Right forelimb (tissue), 1 donor: ENCODE results near the gene DNAAF2.
"Not testable (repeated sequence)": the region's sequence is repeated elsewhere in the genome, so short reads cannot be mapped to it uniquely, and the experiment has no call there.

Experiments used
- DNase-seq: peaks from one replicate; pipeline ENCODE4 v3.0.0-alpha.2; 2018

The DNAAF2 gene

DNA sequence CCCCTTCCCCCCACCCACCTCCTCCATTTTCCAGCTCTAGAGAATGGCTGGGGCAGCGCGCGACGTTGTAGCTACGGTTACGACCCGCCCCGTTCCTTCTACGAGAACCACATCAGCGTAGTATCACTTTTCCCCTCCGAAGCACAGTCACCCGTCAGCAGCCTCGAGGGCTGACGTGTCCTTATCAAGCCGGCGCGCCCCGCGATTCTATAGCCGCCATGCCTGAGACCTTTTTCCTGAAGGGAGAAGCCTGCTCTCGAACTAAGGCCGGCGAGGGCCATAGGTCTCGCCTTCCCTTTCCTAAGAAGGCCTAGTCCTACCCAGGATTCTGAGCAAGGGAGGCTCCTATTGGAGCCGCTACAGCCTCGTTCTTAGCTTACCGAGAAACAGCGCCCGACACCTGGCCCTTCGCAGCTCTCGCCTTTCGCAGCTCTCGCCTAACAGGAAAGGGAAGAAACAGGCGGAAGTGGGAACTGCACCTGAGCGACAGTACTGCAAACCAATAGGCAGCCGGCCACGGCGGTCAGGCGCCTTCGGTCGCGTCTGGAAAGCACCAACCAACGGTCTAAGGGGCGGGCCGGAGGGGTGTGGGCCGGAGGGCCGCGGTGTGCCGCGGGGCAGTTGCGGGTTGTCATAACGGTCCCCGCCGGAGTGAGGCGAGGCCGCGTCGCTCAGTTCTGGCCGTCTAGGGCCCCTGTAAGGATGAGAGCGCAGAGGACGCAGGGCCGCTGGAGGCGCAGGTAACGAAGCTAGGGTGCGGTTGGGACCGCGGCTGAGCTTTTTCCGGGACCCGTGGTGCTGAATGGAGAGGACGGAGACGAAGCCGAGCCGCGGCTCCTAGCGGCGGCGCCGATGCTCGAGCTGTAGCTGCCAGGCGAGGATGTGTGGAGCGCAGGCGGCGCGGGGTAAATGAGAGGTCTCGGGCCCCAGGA, 14.6 kb downstream of the DNAAF2 start, which contains the start of the genes MGAT2 and RPL36AL:
Gene MGAT2, plus strand, starts transcription at position 618 of the 932 bp plus-strand sequence. CDS start 470 bp downstream, outside the sequence.
Gene RPL36AL, minus strand, starts transcription at position 445 of the 932 bp plus-strand sequence. CDS start 1,522 bp downstream, outside the sequence.
- DNase-seq, result peak; percentile 98

DNA sequence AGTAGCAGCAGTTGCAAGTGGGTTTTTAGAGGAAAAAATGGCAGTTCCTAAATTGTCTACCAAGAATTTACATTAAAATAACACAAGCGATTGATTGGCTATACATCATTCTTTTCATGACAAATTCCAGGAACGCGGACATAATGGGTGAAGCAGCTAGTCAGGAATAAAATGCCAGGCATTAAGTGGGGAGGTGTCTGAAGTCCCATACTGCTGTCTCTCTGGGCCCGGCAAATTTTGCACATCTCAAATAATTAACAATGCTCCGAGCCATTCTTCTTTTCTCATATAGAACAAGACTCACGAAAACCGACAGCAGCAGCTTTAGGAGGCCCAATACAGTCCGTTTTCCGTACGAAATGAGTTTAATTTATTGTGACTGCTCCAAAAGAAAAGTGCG, 15.3 kb downstream of the DNAAF2 start:
- no peak for DNase-seq

DNA sequence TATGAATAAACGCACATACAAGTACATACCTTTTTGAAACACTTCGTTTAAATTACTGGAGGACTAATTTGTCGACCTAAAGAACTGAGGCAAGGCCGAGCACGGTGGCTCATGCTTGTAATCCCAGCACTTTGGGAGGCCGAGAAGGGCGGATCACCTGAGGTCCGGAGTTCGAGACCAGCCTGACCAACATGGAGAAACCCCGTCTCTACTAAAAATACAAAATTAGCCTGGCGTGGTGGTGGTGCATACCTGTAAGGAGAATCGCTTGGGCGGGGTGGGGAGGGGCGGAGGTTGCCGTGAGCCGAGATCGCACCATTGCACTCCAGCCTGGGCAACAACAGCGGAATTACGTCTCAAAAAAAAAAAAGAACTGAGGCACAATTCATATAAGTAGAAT, 15.8 kb downstream of the DNAAF2 start:
- not testable (repeated sequence) for DNase-seq

DNA sequence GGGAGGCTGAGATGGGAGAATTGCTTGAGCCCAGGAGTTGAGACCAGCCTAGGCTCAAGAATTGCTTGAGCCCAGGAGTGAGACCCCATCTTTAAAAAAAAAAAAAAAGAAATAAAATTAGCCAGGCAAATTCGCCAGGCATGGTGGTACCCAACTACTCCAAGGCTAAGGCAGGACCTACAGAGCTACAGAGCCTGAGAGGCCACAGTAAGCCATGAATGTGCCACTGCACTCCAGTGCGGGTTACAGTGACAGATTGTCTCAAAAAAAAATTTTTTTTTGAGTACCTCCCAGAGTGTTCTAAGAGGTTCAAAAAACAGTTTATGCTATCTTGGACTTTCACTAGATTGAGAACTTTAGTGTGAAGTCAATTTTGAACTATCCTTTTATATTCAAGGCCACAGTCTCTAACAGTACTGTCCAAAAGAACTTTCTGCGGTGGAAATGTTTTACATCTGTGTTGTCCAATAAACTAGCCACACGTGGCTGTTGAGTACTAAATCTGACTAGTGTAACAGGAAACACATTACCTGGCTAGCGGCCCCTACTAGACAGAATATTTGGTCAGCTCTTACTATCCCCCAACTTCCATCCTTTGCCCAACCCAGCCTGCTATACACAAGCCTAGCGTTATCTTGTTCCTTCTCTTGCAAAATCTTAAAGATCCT, 17.1 kb downstream of the DNAAF2 start:
- DNase-seq, result no peak

DNA sequence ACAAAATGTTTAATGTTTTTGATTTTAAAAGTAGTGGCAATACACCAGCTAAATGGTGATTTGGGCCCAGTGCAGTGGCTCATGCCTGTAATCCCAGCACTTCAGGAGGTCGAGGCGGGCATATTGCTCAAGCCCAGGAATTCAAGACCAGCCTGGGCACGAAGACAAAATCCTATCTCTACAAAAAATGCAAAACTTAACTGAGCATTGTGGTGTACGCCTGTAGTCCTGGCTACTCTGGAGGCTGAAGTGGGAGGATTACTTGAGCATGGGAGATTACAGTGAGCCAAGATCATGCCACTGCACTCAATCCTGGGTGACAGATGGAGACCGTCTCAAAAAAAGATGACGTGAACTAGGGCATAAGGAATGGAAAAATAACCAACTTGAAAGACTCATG, 19.3 kb downstream of the DNAAF2 start:
- DNase-seq, result no peak

DNA sequence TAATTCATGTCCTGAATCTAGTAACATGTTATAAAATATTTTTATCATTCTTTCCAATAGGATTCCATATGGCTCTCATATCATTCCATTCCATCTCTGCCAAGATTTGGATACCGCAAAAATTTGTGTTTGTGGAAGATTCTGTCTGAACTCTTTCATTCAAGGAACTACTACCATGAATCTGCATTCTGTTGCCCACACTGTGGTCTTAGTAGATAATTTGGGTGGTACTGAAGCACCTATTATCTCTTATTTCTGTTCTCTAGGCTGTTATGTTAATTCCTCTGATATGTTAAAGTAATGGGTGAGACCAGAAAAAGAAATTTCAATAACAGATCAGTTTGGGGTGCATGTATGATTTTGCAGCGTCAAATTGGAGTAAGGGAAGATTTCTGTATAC, 20.8 kb downstream of the DNAAF2 start:
- DNase-seq, result no peak

DNA sequence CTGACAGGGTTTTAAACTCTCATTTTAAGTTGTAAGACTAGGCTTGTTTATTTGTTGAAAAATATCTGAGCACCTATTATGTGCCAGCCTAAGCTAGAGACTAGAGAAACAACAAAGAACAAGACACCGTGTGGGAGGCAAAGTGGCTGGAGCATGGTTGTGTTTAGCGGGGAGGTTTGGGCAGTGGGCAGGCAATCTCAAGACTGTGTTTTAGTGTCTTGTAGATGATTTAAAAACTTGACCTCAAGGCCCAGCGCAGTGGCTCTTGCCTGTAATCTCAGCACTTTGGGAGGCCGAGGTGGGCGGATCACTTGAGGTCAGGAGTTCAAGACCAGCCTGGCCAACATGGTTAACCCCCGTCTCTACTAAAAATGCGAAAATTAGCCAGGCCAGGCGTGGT, 22.4 kb downstream of the DNAAF2 start:
- DNase-seq, result no peak

DNA sequence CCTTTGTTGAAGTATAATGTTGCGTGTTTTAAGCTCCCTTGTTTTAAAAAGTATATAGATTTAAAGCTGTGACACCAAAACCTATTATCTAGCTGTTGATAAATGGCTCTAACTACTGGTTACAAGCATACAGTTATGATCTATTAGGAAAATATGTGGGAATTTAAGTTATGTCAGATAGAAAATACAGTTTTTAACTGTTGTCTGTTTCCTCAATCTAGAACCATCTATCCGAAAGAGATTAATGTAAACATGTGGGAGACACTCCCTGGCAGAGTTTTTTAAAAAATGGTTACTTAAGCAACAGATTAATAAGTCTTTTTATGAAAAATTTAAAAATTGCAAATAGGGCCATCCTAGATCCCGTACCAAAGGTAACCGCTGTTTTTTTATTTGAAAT, 22.8 kb downstream of the DNAAF2 start:
- DNase-seq, result no peak

DNA sequence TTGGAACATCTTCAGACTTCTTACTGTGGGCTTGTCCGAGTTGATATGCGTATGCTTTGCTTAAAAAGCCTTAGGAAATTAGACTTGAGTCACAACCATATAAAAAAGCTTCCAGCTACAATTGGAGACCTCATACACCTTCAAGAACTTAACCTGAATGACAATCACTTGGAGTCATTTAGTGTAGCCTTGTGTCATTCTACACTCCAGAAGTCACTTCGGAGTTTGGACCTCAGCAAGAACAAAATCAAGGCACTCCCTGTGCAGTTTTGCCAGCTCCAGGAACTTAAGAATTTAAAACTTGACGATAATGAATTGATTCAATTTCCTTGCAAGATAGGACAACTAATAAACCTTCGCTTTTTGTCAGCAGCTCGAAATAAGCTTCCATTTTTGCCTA, 27.5 kb downstream of the DNAAF2 start:
- DNase-seq, result no peak

DNA sequence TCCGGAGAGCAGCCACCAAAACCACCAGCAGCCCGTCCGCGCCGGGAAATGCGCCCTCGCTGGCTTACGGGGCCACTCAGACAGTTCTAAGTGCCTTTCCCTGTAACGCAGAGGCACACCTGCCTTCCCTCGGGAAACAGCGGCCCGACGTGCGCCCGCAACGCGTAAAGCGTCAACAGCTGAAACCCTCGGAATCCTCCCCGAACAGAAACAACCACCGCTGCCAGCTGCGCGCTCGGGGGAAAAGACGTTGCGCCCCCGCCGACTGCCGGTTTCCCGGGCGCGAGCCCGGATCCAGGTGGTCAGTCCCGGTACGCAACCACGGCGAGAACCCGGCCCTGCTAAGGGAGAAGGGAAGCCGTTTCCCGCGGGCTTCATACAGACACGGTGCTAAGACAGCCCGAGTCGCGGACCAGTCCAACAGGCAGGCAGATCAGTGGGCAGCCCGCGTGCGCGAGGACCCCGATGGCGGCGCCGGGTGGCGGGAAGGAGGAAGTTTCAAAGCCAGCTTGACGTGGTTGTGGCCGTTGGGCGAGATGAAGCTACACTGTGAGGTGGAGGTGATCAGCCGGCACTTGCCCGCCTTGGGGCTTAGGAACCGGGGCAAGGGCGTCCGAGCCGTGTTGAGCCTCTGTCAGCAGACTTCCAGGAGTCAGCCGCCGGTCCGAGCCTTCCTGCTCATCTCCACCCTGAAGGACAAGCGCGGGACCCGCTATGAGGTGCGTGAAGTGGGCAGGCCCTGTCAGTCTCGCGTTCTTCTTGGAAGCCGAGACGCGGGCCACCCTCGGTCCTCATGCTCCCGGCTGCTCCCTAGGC, 36.4 kb downstream of the DNAAF2 start, which contains the start of gene LRR1:
Gene LRR1, plus strand, starts transcription at position 456 of the 816 bp plus-strand sequence. Its CDS starts 81 bp downstream, at position 537.
- peak; percentile 97 for DNase-seq

DNA sequence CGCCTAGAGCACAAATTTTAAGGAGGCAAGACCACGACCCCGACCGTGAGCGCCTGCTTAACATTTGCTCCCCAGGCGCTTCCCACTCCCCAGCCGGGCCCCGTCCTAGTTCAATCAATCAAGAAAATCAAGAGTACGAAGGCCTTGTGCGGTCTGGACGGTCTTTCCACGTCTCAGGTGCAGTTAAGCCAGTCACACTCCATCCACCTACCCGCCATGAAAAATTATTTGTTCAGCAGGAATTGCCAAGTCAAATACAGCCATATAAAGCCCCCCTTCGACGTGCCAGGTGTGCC, 36.9 kb downstream of the DNAAF2 start:
- DNase-seq, result no peak

DNA sequence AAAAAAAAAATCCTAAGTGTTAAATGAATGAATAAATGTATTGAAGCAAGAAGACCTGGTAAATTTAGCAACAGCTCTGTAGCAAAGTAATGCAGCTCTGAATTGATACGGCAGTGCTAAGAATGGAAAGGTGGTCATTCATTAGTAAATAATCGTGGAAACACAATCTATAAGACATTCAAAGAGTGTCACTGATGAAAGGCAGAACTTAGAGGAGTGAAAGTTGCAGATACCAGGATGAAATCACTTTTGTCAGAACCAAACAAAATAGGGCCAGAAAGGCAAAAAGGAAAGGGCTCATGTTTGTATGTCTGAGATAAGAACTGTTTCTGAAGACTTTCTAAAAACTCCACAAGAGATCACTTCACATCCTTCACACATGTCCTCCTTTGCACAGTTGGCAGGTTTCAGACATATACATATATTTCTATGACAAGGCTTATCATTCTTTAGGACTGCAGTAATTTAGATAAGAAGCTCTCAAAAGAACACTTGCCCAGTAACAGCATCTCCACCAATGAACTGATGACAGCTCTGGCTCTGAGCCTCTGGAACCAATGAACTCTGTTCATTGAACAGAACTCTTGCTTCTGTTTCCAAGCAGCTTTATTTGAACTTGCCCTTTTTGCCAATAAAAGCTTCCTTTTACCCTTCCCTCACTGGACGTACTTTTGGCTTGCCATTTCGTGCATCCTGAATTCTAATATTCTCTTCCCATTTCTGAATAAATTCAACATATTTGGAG, 40.5 kb downstream of the DNAAF2 start:
- no peak for DNase-seq

DNA sequence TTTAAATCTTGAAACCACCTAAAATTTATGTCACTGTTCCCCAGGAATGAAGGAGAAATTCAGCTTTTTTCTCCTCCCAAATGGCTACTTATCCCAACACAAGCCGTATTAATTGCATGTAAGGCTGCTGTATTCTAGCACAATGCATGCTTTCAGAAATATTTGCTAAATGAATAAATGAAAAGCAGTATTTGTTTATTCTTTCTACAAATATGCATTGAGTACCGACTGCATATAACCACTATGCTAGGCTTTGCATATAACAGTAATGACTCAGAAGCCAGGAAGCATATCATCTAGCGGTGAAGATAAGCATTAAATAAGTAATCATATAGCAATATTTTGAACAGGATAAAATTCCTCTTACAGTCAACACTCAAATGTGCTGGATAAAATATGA, 42.0 kb downstream of the DNAAF2 start:
- DNase-seq, result no peak

DNA sequence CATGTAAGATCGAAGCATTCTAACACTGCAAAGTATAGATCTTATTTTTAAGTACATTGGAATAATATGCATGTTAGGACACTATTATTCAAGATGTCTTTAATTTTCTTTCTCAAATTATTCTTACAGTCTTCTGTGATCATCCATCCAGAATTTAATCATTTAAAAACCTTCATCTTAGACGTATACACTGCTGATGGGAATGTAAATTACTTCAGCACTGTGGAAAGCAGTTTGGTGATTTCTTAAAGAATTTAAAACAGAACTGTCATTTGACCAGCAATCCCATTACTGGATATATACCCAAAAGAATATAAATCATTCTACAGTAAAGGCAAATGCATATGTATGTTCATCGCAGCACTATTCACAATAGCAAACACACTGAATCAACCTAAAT, 45.7 kb downstream of the DNAAF2 start:
- no peak for DNase-seq

DNA sequence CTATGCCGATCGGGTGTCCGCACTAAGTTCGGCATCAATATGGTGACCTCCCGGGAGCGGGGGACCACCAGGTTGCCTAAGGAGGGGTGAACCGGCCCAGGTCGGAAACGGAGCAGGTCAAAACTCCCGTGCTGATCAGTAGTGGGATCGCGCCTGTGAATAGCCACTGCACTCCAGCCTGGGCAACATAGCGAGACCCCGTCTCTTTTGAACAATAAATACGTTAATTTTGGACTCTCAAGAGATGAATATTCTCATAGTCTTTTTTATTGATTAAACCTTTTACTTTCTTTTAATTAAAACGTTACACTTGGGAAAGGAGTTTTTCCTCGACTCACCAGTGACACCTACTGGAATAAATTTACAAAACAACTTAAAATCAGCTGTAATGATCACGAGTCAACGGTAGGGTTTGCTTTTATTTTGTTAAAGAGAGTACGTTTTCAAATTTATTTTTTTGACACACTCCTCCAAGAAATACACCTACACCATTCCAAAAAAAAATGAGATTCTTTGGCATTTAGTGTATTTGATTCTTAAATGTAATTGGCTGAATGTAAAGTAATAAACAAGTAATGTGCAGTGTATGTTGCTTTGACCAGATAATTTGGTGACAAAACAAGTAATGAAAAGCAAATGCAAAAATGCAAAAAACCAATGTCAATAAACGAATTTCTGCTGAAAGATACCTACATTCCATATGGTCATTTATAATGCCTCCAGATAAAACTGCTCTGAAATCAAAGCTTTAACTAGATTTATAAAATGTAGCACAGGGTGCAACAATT, 48.2 kb downstream of the DNAAF2 start:
- DNase-seq, result no peak

DNA sequence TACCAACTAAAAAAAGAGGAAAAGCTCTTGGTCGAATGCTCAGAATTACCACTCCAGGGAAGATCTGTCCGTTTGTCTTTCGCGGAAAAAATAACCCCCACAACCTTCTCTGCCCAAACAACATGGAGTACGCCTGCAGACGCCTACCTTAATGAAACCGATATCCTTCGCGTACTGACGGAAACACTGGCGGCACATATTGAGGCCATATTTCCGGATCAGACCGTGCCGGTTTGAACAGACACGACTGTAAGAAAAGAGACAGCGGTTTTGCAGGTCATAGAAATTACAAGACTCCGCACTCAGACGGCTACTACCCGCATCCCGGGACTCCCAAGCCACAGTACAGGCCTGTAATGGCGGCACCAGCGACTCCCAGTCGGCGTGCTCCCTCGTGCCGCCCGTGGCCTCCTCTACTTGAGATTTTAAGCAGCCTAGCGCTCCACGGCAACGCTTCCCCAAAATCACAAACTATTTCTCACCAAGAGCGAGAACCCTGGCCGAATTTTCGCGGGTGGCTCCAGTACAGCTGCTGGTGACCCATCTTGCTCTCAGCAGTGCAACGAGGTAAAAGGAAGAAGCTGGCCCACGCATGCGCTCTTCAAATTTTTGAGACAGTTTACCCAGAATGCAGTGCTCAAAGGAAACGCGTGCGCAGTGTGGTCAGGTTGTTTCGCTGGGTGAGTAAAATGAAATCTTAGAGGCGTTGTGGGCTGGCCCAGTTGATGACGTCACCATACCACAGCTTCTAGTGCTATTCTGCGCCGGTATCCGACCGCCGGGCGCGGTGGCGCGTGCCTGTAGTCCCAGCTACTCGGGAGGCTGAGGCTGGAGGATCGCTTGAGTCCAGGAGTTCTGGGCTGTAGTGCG, 49.0 kb downstream of the DNAAF2 start, which contains the start of gene RPS29:
Gene RPS29, minus strand, starts transcription at position 578 of the 870 bp plus-strand sequence. Its CDS starts 34 bp downstream, at position 544.
- peak; percentile 99 for DNase-seq

DNA sequence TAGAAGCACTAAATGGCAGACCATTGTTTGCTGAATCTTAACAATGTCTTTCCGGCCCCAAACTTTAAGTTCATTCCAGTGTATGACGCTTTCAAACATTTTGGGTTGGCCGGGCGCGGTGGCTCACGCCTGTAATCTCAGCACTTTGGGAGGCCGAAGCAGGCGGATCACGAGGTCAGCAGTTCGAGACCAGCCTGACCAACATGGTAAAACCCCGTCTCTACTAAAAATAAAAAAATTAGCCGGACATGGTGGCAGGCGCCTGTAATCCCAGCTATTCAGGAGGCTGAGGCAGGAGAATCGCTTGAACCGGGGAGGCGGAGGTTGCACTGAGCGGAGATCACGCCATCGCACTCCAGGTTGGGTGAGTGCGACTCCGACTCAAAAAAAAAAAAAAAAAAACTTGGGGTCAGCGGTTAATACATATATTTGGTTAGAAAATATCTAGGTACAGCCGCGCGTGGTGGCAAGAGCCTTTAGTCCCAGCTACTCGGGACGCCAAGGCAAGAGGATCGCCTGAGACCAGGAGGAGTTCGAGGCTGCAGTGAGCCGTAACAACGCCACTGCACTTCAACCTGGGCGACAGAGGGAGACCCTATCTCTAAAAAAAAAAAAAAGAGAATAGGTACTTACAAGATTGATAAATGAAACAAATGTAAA, 49.9 kb downstream of the DNAAF2 start:
- DNase-seq, result not testable (repeated sequence)

DNA sequence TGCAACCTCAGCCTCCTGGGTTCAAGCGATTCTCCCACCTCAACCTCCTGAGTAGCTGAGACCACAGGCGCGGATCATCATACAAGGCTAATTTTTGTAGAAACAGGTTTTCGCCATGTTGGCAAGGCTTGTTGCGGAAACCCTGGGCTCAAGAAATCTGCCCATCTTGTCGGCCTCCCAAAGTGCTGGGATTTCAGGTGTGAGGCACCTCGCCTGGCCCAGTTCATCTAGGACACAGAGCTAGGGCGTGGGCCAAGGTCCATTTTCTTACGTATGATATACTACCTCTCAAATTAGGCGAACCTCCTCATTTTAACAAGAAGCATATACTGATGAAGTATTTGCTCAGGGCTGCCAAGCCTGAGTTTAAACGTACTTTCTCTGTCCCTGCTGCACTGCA, 51.0 kb downstream of the DNAAF2 start:
- no peak for DNase-seq

DNA sequence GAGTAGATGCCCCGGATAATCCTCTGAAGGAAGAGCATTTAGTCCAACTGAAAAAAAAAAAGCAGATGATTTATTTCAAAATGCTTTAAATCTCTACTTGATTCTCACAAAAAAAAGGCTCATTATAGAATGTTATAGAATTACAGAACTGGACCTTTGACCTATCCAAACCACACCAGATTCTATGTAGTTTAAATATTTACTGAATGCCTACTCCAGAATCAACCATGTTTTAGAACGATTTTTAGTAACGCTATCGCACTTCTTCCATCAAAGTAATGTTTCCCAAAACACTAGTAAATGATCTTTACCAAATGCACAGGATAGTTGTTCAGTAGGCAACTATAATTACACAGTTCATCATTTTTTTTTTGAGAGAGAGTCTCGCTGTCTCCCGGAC, 51.4 kb downstream of the DNAAF2 start:
- DNase-seq, result no peak
